SK-N-SH treated with all-trans-retinoic acid at 6 μM for 48 hours (cell line): ENCODE measurements around the gene AHRR.
"Not testable (repeated sequence)": the region's sequence is repeated elsewhere in the genome, so short reads cannot be mapped to it uniquely, and the experiment has no call there.

Source experiments
- ATAC-seq: fragments of 200-7000 bp; cut with Tn5 transposase; 3 replicates; pipeline ENCODE4 v1.9.1; 2020; ENCODE audit warnings: mild to moderate bottlenecking, moderate library complexity
- ARNTL ChIP-seq: fragments of 450-650 bp; formaldehyde crosslinking; IDR thresholded peaks from 2 replicates; pipeline ENCODE4 v1.5.0; 2020; ENCODE audit warnings: low read depth, mild to moderate bottlenecking, moderate library complexity, borderline replicate concordance
- BACH2 ChIP-seq: fragments of 250-450 bp; sonication (Bioruptor Pico); IDR thresholded peaks from 2 replicates; pipeline ENCODE4 v1.9.0; 2021; ENCODE audit warnings: mild to moderate bottlenecking, borderline replicate concordance
- CSRNP3 ChIP-seq: fragments of 250-450 bp; sonication (Bioruptor Pico); IDR thresholded peaks from 2 replicates; pipeline ENCODE4 v1.5.1; 2021; ENCODE audit warnings: mild to moderate bottlenecking, moderate library complexity
- ESRRG ChIP-seq: fragments of 250-450 bp; sonication (Bioruptor Pico); IDR thresholded peaks from 2 replicates; pipeline ENCODE4 v1.6.1; 2021; ENCODE audit warnings: mild to moderate bottlenecking
- GLIS3 ChIP-seq: fragments of 250-450 bp; sonication (Bioruptor Pico); IDR thresholded peaks from 2 replicates; pipeline ENCODE4 v1.5.0; 2020; ENCODE audit warnings: mild to moderate bottlenecking, moderate library complexity
- ISL1 ChIP-seq: fragments of 250-450 bp; sonication (Bioruptor Pico); IDR thresholded peaks from 2 replicates; pipeline ENCODE4 v2.1.2; 2022; ENCODE audit warnings: mild to moderate bottlenecking, moderate library complexity
- PATZ1 ChIP-seq: fragments of 250-450 bp; sonication (Bioruptor Pico); IDR thresholded peaks from 2 replicates; pipeline ENCODE4 v1.8.0; 2020; ENCODE audit warnings: mild to moderate bottlenecking, moderate library complexity, borderline replicate concordance
- POU6F1 ChIP-seq: fragments of 250-450 bp; sonication (Bioruptor Pico); IDR thresholded peaks from 2 replicates; pipeline ENCODE4 v1.8.0; 2021; ENCODE audit warnings: low read depth, mild to moderate bottlenecking, moderate library complexity, borderline replicate concordance
- PPARA ChIP-seq: fragments of 250-450 bp; sonication (Bioruptor Pico); IDR thresholded peaks from 2 replicates; pipeline ENCODE4 v1.5.0; 2020; ENCODE audit warnings: mild to moderate bottlenecking, borderline replicate concordance
- RARB ChIP-seq: fragments of 250-450 bp; sonication (Bioruptor Pico); IDR thresholded peaks from 2 replicates; pipeline ENCODE4 v1.8.0; 2021; ENCODE audit warnings: mild to moderate bottlenecking, moderate library complexity
- SNAI2 ChIP-seq: fragments of 250-450 bp; sonication (Bioruptor Pico); IDR thresholded peaks from 2 replicates; pipeline ENCODE4 v1.5.0; 2020; ENCODE audit warnings: mild to moderate bottlenecking, moderate library complexity
- TSHZ2 ChIP-seq: fragments of 250-450 bp; sonication (Bioruptor Pico); IDR thresholded peaks from 2 replicates; pipeline ENCODE4 v1.5.0; 2020; ENCODE audit warnings: mild to moderate bottlenecking, moderate library complexity
- ZC3H10 ChIP-seq: fragments of 250-450 bp; sonication (Bioruptor Pico); IDR thresholded peaks from 2 replicates; pipeline ENCODE4 v1.5.1; 2021; ENCODE audit warnings: mild to moderate bottlenecking, moderate library complexity
- ZFP3 ChIP-seq: fragments of 250-450 bp; sonication (Bioruptor Pico); IDR thresholded peaks from 2 replicates; pipeline ENCODE4 v1.5.0; 2020; ENCODE audit warnings: mild to moderate bottlenecking, moderate library complexity
- ZNF565 ChIP-seq: fragments of 450-650 bp; formaldehyde crosslinking; conservative IDR thresholded peaks from 2 replicates; pipeline ENCODE4 v1.5.0; 2020; ENCODE audit warnings: low read depth, mild to moderate bottlenecking, moderate library complexity
- ZNF70 ChIP-seq: fragments of 450-650 bp; formaldehyde crosslinking; IDR thresholded peaks from 2 replicates; pipeline ENCODE4 v1.5.0; 2020; ENCODE audit warnings: mild to moderate bottlenecking, moderate library complexity

The AHRR gene

GRCh38 chr5:307794-308579 lies 13.5 kb upstream of the AHRR start (continued):
- no peak for TF ChIP-seq CSRNP3 (CRISPR knock-in tag)
- TF ChIP-seq, all 23 proteins: peak for 0

- TF ChIP-seq SNAI2 (CRISPR knock-in tag) (no peak), TSHZ2 (no peak)
- no peak for ATAC-seq
These were observed 12.7 kb upstream of the AHRR start for GRCh38 chr5:308672-309271.

- ATAC-seq: not testable (repeated sequence)
These were observed 11.7 kb upstream of the AHRR start for GRCh38 chr5:309831-310230.

GRCh38 chr5:310516-310915 lies 11.0 kb upstream of the AHRR start:
- TF ChIP-seq ISL1 (no peak), ZNF70 (no peak), TSHZ2 (no peak), SNAI2 (CRISPR knock-in tag) (no peak), CSRNP3 (CRISPR knock-in tag) (no peak), ZC3H10 (CRISPR knock-in tag) (no peak), ARNTL (CRISPR knock-in tag) (no peak), GLIS3 (CRISPR knock-in tag) (no peak), ZFP3 (CRISPR knock-in tag) (no peak), POU6F1 (CRISPR knock-in tag) (no peak), ZNF565 (CRISPR knock-in tag) (no peak), PATZ1 (no peak), BACH2 (CRISPR knock-in tag) (no peak), RARB (no peak), PPARA (CRISPR knock-in tag) (no peak), ESRRG (CRISPR knock-in tag) (no peak)
- ATAC-seq: no peak
